ENCODE results near the gene RBL1.
"Not testable (repeated sequence)": the region's sequence is repeated elsewhere in the genome, so short reads cannot be mapped to it uniquely, and the experiment has no call there.

The RBL1 gene

DNA sequence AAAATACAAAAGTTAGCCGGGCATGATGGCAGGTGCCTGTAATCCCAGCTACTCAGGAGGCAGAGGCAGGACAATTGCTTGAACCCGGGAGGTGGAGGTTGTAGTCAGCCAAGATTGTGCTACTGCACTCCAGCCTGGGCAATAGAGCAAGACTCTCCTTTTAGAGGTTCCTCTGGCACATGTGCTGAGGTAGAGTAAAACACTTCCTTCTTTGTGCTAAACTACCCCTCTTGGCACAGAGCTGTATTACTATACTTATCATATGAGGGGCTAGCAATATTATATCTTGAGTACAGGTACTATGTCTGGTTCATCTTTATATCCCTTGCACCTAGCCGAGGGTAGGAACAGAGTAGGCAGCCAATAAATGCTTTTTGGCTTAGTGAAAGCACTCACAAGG, 104.1 kb downstream of the RBL1 start:
- DNase-seq = no peak

DNA sequence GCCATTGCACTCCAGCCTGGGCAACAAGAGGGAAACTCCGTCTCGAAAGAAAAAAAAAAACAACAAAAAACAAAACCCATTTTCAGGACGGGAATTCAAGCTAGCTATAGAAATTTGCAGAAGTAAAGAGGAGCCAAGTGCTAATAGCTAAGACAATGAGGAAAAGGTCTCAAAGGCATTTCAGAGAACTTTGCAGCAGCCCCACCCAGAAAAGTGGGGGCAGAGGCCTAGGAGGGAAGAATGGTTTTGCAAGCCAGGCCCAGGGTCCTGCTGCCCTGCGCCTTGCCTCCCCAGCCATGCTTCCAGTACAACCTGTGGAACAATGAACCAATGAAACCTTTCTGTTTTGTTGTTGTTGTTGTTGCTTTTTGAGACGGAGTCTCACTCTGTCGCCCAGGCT, 106.0 kb downstream of the RBL1 start:
- no peak for DNase-seq

DNA sequence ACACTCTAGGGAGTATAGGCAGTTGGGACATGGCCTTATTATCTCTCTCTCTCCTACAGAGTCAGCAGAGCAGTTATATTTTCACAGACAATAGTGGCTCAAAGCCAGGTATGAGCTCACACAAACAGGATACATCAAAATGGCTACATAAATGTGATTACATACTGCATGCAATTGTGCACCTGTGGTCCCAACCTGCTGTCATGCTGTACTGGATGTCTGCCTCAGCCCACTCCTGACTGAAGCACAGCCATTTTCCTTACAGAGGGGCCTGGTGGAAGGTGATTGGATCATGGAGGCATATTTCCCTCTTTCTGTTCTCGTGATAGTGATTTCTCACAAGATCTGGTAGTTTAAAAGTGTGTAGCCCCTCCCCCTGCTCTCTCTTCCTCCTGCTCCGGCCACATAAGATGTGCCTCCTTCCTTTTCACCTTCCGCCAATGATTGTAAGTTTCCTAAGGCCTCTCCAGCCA, 107.3 kb downstream of the RBL1 start:
- peak; percentile 8 for DNase-seq

DNA sequence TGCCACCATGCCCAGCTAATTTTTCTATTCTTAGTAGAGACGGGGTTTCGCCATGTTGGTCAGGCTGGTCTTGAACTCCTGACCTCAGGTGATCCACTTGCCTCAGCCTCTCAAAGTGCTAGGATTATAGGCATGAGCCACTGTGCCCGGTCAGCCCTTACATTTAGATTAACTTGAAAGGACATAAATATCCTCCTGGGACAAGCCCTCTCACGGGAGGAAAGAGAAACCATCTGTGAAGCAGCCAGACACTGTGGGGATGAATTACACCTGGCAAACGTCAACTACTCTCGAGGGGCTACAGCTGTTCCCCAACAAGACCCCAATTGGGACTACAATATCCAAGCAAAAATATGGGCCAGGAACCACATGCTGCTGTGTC, 111.5 kb downstream of the RBL1 start:
- no peak for DNase-seq

DNA sequence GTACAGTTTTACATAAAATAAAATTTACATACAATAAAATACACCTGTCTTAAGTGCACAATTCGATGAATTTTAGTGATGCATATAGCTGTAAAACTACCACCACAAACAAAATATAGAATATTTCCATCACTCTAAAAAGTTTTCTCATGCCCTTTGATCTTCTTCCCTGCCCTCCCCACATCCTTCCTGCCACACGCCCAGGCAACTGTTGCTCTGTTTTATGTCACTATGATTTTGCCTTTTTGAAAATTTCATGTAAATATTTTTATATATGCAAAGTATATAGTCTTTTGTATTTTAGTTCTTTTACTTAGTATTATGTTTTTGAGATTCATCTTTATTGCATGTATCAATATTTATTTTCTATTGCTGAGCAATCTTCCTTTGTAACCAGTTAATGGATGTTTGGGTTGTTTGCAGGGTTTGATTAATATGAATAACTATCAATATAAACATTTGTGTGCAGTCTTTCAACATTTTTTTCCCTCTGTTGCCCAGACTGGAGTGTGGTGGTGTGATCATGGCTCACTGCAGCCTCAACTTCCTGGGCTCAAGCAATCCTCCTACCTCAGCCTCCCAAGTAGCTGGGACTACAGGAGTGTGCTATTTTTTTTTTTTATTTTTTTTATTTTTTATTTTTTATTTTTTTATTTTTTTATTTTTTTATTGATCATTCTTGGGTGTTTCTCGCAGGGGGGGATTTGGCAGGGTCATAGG, 120.5 kb downstream of the RBL1 start:
- DNase-seq = no peak

DNA sequence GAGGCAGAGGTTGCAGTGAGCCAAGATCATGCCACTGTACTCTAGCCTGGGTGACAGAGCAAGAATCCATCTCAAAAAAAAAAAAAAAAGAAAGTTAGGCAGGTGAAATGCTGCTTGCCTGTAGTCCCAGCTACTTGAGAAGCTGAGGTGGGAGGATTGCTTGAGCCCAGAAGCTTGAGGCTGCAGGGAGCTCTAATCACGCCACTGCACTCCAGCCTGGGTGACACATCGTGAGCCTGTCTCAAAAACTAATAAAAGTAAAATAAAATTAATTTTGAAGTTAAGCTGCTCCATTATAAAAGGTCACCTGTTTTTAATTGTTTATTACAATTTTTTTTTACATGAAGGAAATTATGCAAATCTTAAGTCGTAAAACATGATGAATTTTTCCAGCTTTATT, 121.1 kb downstream of the RBL1 start:
- no peak for DNase-seq

DNA sequence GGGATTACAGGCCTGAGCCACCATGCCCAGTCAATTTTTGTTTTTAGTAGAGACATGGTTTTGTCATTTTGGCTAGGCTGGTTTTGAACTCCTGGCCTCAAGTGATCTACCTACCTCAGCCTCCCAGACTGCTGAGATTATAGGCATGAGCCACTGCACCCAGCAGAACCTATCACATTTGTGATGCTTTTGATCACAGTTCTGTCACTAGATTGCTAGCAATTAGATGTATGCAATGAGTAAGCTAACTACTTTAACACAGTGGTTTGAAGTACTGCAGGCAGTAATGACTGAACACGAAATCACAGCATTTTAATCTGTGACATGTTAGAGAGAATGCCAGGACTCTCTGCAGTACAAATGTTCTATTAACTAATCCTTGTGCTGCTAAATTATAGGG, 124.7 kb downstream of the RBL1 start:
- DNase-seq = no peak

DNA sequence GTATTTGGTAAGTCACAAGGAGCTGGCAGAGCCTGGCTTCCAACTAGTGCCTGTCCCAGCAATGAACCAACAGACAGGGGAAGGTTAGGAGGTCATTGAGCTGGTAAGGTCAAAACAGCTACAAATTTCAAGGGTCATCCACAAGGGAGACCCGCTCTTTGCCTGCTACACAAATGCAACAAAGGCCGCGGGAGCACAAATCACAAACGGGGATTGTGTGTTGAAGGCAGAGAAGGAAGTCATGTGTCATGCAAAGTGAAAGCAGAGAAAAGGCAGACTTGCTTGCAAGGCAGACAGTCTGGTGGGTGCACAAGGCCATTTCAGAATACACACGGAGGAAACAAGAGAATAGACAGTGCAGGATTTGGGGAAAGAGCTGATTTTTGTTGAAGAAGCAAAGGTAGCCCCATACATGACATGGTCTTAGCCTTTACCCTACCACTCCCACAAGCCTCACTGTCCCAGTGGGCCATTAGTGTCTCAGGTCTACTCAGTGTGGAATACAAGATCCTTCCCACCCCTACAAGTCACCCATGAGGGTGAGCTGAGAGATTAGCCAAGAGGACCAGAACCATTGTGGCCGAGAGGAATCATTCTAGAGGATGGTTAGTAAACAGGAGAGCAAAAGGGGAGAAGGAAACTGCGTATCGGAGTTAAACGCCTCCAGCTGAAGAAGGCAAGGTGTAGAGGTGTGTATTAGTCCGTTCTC, 126.2 kb downstream of the RBL1 start:
- no peak for DNase-seq

DNA sequence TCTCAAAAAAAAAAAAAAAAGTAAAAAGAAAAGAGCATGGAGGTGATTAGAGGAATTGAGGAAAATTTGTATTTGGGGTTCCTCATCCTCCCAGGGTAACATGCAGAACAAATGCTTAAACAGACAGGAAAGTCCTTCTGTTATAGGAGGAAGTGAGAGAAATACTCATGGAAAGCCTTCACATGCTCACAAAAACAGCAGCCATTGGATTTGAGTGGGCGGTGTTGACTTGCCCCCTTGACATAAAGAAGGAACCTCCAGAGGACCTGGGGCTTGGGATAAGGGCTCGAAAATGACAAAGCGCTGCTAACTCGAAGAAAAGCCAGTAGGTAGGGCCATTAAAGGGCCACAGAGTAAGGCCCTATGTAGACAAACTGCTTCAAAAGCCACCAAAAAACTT, 126.7 kb downstream of the RBL1 start:
- DNase-seq = no peak

DNA sequence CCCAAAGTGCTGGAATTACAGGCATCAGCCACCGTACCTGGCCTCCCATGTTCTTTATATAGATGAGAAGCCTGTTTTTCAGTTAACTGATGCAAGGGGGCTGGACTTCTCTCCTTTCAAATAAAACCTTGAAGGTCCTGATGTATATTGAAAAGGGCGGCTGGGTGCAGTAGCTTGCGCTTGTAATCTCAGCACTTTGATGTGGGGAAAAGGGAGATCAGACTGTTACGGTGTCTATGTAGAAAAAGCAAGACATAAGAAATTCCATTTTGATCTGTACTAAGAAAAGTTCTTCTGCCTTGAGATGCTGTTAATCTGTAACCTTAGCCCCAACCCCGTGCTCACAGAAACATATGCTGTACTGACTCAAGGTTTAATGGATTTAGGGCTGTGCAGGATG, 128.2 kb downstream of the RBL1 start:
- DNase-seq = no peak

DNA sequence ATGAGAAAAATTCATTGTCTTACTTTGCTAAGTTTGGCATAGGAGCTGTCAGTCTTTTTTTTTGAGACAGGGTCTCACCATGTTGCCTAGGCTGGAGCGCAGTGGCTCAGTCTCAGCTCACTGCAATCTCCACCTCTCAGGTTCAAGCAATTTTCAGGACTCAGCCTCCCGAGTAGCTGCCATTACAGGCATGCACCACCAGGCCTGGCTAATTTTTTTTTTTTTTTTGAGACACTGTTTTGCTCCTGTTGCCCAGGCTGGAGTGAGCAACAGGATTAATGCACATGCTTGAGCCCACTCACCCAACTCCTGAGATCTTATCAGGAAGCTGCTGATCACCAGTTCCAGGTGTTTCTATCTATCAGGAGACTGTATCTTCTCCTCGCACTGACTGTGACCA, 128.8 kb downstream of the RBL1 start:
- not testable (repeated sequence) for DNase-seq

DNA sequence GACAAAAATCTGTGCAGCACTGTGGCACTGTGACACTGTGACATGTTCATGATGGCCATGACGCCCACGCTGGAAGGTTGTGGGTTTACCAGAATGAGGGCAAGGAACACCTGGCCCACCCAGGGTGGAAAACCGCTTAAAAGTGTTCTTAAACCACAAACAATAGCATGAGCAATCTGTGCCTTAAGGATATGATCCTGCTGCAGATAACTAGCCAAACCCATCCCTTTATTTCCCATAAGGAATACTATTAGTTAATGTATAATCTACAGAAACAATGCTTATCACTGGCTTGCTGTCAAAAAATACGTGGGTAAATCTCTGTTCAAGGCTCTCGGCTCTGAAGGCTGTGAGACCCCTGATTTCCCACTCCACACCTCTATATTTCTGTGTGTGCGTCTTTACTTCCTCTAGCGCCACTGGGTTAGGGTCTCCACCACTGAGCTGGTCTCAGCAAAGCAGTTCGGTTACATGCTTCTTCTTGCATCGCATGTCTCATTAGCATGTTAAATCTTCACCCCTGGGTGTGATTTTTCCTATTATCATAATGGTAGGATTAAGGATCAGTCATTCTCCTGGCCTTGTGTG, 133.3 kb downstream of the RBL1 start:
- DNase-seq = not testable (repeated sequence)

DNA sequence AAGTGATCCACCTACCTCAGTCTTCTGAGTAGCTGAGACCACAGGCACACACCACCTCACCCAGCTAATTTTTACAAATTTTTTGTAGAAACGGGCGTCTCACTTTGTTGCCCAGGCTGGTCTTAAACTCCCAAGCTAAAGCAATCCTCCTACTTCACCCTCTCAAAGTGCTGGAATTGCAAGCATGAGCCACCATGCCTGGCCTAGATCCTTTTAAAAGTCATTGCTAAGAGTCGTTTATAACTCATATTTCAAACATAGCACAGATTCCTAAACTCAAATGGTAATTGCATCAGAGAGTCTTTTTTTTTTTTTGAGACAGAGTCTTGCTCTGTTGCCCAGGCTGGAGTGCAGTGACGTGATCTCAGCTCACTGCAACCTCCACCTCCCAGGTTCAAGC, 136.6 kb downstream of the RBL1 start:
- DNase-seq = peak; percentile 4

DNA sequence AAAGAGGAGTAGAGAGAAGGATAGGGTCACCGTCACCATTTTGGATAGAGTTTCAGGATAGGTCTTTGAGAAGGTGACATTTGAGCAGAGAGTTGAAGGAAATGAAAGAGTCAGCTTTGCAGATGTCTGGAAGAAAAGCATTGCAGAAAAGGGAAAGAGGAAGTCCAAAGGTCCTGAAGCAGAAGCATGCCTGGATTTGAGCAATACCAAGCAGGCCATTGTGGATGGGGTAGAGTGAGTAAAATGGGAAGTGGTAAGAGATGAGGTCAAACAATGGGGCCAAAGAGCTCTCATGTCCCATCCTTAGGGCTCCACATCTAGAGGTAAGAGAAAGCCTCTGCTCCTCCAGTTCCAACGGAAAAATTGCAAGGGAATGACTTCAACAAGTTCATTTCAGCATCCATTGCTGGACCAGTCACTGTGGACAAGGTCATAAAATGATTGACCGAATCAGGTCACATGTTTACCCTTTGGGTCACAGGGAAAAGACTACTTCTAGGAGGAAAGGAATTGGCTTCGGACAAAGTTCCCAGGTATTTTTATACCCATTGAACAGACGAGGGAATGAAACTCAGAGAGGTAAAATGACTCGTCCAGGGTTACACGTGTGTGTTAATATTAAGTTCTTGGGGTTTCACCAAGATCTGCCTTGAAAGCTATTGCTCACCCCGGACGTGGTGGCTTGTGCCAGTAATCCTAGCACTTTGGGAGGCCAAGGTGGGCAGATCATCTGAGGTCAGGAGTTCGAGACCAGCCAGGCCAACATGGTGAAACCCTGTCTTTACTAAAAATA, 137.7 kb downstream of the RBL1 start:
- DNase-seq = no peak

DNA sequence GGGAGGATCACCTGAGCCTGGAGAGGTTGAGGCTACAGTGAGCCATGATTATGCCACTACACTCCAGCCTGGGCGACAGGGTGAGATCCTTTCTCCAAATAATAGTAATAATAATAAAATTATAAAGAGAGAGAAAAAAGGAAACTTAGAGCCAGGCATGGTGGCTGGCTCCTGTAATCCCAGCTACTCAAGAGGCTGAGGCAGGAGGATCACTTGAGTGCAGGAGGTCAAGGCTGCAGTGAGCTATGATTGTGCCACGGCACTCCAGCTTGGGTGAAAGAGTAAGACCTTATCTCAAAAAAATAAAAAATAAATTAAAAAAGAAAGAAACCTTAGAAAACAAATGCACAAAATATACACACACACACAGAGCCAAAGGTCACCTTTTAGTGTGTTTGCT, 139.1 kb downstream of the RBL1 start:
- DNase-seq = no peak

DNA sequence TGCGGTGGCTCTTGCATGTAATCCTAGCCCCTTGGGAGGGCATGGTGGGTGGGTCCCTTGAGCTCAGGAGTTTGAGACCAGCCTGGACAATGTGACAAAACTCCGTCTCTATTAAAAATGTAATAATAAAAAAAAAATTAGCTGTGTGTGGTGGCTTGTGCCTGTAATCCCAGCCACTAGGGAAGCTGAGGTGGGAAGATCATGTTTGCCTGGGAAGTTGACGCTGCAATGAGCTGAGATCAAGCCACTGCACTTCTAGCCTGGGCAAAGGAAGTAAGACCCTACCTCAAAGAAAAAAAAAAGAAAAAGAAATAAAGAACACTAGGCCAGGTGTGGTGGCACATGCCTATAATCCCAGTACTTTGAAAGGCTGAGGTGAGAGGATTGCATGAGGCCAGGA, 139.8 kb downstream of the RBL1 start:
- DNase-seq = no peak

DNA sequence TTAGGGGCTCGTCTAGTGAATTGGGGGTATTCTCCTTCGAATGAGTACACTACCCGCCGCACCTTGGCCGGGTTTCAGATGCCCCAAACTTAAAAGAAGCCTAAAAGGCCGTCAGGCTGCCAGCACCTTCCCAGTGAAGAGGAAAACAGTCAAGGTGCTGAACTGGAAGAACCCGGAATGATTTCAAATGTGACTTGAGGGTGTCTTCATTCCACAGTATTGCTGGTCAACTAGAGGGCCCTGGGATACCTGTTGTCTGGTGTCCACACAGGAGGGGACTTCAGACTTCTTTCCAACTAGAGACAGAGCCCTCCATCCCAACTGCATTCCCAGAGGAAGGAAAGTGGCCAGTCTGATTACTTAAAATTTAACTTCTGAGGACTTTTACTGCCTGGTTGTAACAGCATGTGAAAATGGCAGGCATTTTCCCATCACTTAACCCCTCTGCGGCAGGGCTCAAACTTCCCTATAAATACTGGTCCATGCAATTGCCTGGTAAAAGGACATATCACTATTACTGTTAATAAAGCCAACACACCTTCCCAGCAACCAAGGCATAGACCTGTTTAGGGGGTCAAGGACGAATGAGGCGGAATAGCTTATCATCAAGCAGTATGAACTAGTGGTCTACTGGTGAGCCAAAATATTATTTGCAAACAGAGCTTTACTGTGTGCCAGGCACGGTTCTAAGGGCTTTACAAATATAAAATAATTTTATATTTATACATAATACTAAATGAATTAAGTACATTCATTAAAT, 143.6 kb downstream of the RBL1 start:
- DNase-seq = no peak

DNA sequence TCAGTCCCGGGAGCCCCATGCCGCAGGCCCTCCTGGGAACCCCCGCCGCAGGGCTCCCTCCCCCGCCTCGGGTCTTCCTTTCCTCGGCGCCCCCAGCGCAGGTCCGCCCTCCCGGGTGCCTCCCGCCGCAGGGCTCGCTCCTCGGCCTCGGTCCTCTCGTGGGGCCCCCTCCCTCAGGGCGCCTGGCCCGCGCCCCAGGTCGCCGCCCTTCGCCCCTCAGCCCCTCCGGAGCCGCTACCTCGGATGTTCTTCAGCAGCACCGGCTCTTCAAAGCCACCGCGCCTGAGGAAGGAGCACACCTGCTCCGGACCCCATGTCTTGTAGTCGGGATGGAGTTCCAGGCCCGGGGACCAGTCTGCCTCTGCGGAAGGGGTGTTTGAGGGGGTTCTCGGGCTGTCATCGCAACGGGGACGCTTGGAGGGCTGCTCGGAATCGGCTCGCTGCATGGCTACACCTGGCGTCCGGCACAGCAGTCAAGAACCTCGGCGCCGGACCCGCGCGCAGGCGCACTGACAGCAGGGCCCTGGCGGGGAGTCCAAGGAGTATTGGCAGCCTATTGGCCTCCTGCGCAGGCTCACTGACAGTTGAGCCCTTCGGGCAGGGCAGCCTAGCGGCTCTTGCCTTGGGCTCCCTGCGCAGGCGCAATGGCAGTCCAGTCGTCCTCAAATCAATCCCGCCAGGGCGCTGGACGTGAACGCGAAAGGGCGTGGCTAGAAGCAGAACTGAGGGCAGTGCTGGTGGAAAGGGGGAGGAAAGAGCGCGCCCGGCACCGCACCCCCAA, 144.4 kb downstream of the RBL1 start, which contains the start of gene SAMHD1:
Gene SAMHD1, minus strand, starts transcription at position 511 of the 781 bp plus-strand sequence. Its CDS starts 65 bp downstream, at position 446.
- DNase-seq = peak; percentile 96

DNA sequence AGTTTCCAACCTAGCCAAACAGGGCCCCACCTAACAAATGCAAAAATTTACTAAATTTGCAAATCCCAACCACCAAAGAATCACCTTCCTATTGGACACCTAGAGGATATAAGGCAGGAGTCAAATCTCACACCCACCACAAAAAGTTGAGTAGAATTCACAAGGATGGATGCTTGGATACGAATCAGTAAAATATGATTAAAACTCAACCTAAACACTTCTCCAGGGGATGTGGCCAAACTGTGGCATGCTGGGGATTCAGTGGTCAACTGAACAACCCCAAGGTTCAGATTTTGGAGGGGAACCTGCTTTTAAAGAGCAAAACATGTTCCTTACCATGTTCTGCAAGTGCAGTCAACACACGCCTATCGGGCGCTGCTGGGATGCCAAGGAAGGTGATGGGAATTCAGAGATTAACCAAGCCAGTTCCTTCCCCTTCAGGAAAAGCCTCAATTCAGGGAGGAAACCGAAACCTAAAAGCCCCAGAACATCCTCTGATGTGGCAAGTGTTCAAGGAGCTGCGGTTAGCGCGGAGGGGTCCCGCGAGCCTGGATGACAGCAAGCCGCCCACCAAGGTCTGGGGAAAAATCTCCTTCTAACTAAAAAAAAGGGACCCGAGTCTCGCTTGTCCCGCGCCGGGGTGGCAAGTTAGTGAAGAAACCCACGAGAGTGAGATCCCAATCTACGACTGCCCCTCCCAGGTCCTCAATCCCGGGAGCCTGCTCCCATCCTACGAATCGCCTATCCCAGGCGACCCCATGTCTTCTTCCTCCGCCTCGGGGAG, 145.2 kb downstream of the RBL1 start:
- peak; percentile 22 for DNase-seq

All from fibroblast of skin of right biceps (primary cell).